Measurements from ENCODE around the gene PRMT5. TPM values are rescaled to one million over a fixed set of nuclear protein-coding genes. Genes with fewer than 3 reads are reported as not detected.

The PRMT5 gene
- total and polyA plus RNA-seq, 4 donors = 19.2 to 56.5 (median 50.2) TPM

DNA sequence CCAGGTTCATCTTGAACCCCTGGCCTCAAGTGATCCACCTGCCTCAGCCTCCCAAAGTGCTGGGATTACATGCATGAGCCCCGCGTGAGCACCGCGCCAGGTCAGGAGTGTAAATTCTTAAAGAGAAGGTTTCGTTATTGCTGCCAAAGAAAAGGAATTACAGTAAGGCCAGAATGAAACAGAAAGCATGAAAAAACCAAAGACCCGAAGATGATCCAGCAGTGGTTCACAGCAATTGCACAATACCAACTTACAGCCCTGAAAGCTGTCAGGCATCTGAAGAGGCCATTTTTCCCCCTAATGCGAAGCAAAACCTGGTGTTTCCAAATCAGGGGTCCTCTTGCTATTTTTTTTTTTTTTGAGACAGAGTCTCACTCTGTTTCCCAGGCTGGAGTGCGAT, 20.6 kb downstream of the PRMT5 start:
- ATAC-seq (ENCODE audit: insufficient read depth, low FRiP score) = no peak
- WGBS, 2 donors = 49 to 67% methylated on average over 8 of the region's 8 CpGs

DNA sequence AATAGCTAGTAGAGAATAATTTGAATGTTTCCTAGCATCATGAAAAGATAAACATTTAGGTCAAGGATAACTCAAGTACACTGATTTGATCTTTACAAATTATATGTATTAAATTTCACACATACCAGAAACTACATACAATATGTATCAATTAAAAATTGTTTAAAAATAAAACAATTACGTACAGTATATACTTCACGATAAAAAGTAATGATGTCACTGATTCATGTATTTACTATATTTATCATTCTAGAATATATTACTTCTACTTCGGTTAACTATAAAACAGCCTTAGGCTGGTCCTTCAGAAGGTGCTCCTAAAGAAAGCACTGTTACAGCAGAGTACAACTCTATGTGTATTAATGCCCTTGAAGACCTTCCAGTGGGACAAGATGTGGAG, 21.7 kb downstream of the PRMT5 start:
- Histone ChIP-seq H3K4me3 (no peak overlapping the region), H3K27ac (ENCODE audit: low read depth in 1 of 2, low read length in 1 of 2) (no peak overlapping the region), H3K36me3 (ENCODE audit: control insufficient read depth in 4 of 4, insufficient read depth in 4 of 4, low read length in 4 of 4) (peaks cover 42 to 47% (median 44%) of the 10 kb centered on the region in 4 donors), H3K27me3 (ENCODE audit: control insufficient read depth in 3 of 3, insufficient read depth in 3 of 3, low read length in 2 of 3) (no peaks in the 10 kb centered on the region), H3K9ac (ENCODE audit: insufficient read depth in 1 of 2, low read length in 2 of 2) (no peak overlapping the region), H3K4me1 (ENCODE audit: control insufficient read depth in 5 of 5, insufficient read depth in 5 of 5, low read length in 5 of 5) (peaks cover 0 to 2% (median 0%) of the 10 kb centered on the region in 5 donors), H3K9me3 (ENCODE audit: control insufficient read depth in 4 of 4, insufficient read depth in 3 of 4, low read length in 3 of 4) (no peaks in the 10 kb centered on the region)
- TF ChIP-seq, protein P1, sequence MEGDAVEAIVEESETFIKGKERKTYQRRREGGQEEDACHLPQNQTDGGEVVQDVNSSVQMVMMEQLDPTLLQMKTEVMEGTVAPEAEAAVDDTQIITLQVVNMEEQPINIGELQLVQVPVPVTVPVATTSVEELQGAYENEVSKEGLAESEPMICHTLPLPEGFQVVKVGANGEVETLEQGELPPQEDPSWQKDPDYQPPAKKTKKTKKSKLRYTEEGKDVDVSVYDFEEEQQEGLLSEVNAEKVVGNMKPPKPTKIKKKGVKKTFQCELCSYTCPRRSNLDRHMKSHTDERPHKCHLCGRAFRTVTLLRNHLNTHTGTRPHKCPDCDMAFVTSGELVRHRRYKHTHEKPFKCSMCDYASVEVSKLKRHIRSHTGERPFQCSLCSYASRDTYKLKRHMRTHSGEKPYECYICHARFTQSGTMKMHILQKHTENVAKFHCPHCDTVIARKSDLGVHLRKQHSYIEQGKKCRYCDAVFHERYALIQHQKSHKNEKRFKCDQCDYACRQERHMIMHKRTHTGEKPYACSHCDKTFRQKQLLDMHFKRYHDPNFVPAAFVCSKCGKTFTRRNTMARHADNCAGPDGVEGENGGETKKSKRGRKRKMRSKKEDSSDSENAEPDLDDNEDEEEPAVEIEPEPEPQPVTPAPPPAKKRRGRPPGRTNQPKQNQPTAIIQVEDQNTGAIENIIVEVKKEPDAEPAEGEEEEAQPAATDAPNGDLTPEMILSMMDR (IDR thresholded peaks at IDR 0.05; ENCODE audit: control extremely low read depth, extremely low read depth) = no peak
- WGBS, 2 donors = 96 to 97% methylated on average over 3 of the region's 3 CpGs
- no peak for ATAC-seq (ENCODE audit: insufficient read depth, low FRiP score)
- DNase-seq = no peak

More for the DNA sequence above, 20.6 kb downstream of the PRMT5 start:
- DNase-seq = no peak
- no peak overlapping the region for H3K27ac ChIP-seq (ENCODE audit: low read depth in 1 of 2, low read length in 1 of 2)
- H3K9ac ChIP-seq (ENCODE audit: insufficient read depth in 1 of 2, low read length in 2 of 2) = no peak overlapping the region
- H3K4me3 ChIP-seq = no peak overlapping the region
- H3K27me3 ChIP-seq (ENCODE audit: control insufficient read depth in 3 of 3, insufficient read depth in 3 of 3, low read length in 2 of 3) = no peaks in the 10 kb centered on the region
- no peaks in the 10 kb centered on the region for H3K9me3 ChIP-seq (ENCODE audit: control insufficient read depth in 4 of 4, insufficient read depth in 3 of 4, low read length in 3 of 4)
- TF ChIP-seq, protein P1 (IDR thresholded peaks at IDR 0.05; ENCODE audit: control extremely low read depth, extremely low read depth) = no peak
- H3K36me3 ChIP-seq (ENCODE audit: control insufficient read depth in 4 of 4, insufficient read depth in 4 of 4, low read length in 4 of 4) = peaks cover 35 to 40% (median 36%) of the 10 kb centered on the region in 4 donors
- peaks cover 0 to 2% (median 0%) of the 10 kb centered on the region in 5 donors for H3K4me1 ChIP-seq (ENCODE audit: control insufficient read depth in 5 of 5, insufficient read depth in 5 of 5, low read length in 5 of 5)

DNA sequence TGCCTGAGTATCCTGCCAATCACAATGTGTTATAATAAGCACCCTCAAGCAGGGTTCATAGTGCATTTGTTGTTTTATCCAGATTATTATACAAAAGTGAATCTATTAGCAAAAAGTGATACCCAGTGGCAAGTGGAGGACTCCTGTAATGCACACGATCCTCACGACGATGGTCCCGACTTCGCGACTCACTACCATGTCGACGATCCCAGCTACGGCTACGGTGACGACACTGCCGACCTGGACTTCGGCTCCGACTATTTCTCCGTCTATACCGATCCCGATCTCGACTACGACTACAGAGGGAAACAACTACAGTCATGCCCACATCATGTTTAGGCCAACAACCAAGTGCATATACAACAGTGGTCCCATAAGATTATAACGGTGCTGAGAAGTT, 23.1 kb downstream of the PRMT5 start:
- Histone ChIP-seq H3K27me3 (ENCODE audit: control insufficient read depth in 3 of 3, insufficient read depth in 3 of 3, low read length in 2 of 3) (no peaks in the 10 kb centered on the region), H3K4me1 (ENCODE audit: control insufficient read depth in 5 of 5, insufficient read depth in 5 of 5, low read length in 5 of 5) (no peaks in the 10 kb centered on the region), H3K9ac (ENCODE audit: insufficient read depth in 1 of 2, low read length in 2 of 2) (no peak overlapping the region), H3K36me3 (ENCODE audit: control insufficient read depth in 4 of 4, insufficient read depth in 4 of 4, low read length in 4 of 4) (peaks cover 52 to 55% (median 53%) of the 10 kb centered on the region in 4 donors), H3K4me3 (no peak overlapping the region), H3K27ac (ENCODE audit: low read depth in 1 of 2, low read length in 1 of 2) (no peak overlapping the region), H3K9me3 (ENCODE audit: control insufficient read depth in 4 of 4, insufficient read depth in 3 of 4, low read length in 3 of 4) (no peaks in the 10 kb centered on the region)
- TF ChIP-seq, protein P1 (IDR thresholded peaks at IDR 0.05; ENCODE audit: control extremely low read depth, extremely low read depth) = no peak
- no peak for ATAC-seq (ENCODE audit: insufficient read depth, low FRiP score)
- WGBS, 2 donors = 98 to 99% methylated on average over 20 of the region's 20 CpGs
- no peak for DNase-seq

DNA sequence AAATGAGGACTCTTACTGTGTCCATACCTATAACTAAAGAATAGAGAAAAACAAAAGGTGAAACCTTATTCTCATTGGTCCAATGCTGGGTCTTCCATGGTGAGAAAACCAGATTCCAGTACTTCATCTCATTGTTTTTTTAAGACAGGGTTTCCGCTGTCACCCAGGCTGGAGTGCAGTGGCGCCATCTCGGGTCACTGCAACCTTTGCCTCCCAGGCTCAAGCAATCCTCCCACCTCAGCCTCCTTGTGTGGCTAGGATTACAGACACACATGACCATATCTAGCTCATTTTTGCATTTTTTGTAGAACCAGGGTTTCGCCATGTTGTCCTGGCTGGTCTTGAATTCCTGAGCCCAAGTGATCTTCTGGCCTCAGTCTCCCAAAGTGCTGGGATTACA, 23.5 kb downstream of the PRMT5 start:
- Histone ChIP-seq H3K36me3 (ENCODE audit: control insufficient read depth in 4 of 4, insufficient read depth in 4 of 4, low read length in 4 of 4) (peaks cover 53 to 58% (median 55%) of the 10 kb centered on the region in 4 donors), H3K9ac (ENCODE audit: insufficient read depth in 1 of 2, low read length in 2 of 2) (no peak overlapping the region), H3K4me3 (no peak overlapping the region), H3K4me1 (ENCODE audit: control insufficient read depth in 5 of 5, insufficient read depth in 5 of 5, low read length in 5 of 5) (no peaks in the 10 kb centered on the region), H3K27ac (ENCODE audit: low read depth in 1 of 2, low read length in 1 of 2) (no peak overlapping the region), H3K27me3 (ENCODE audit: control insufficient read depth in 3 of 3, insufficient read depth in 3 of 3, low read length in 2 of 3) (no peaks in the 10 kb centered on the region), H3K9me3 (ENCODE audit: control insufficient read depth in 4 of 4, insufficient read depth in 3 of 4, low read length in 3 of 4) (no peaks in the 10 kb centered on the region)
- DNase-seq = no peak
- no peak for ATAC-seq (ENCODE audit: insufficient read depth, low FRiP score)
- 91 to 97% methylated on average over 4 of the region's 4 CpGs for WGBS, 2 donors
- TF ChIP-seq, protein P1 (IDR thresholded peaks at IDR 0.05; ENCODE audit: control extremely low read depth, extremely low read depth) = no peak

All from lung (tissue), 12 donors.